HG03159 (cell line): ENCODE measurements around the gene ATXN1.
A peak's percentile ranks its signal among the peaks of the same experiment; 100 is the strongest.

ENCODE experiments used
- ATAC-seq: cut with Tn5 transposase; IDR thresholded peaks from one replicate; pipeline ENCODE4 v1.9.1; 2021; ENCODE audit warnings: mild to moderate bottlenecking, moderate library complexity; ENCODE audit not compliant: unreplicated experiment

Gene ATXN1

DNA sequence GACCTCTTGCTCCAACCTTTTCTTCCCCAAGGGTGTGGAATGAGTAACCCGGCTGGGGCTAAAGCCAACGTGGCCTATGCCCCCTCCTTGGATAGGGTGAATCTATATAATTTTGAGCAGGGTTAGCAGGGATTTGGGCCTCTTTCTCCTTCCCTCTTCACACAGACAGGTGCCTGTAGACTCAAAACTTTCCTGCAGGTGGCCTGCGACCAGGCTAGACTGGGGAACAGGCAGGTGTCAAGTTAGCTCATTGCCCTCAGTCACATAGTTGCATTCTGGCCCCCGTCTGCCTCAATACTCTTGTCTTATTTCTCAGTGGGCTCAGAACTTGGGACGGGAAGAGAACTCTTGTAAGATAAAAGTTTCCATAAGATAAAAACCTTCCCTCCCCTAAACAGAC lies 243.0 kb downstream of the ATXN1 start:
- no peak for ATAC-seq

DNA sequence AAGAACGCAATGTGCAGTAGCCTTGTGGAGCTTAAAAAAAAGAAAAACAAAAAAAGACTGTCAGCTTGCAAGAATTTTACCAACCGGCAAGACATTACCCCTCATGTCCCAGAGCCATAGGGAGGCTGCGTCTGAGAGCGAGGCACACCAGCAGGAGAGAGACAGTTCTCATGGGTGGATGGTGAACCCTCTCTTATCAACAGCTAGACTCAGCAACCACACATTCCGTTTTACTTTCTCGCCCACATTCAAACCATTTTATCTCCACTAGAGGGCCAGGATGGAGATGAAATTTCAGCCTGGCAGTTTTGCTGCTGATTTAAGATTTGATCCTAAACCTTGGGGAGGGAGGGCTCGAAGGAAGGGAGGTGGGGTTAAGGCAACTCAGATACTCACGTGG lies 247.0 kb downstream of the ATXN1 start:
- no peak for ATAC-seq

GRCh38 chr6:16512544-16513290 lies 248.5 kb downstream of the ATXN1 start:
- ATAC-seq: no peak

- ATAC-seq: peak; percentile 70
Measured at GRCh38 chr6:16511723-16512489, 249.4 kb downstream of the ATXN1 start.

DNA sequence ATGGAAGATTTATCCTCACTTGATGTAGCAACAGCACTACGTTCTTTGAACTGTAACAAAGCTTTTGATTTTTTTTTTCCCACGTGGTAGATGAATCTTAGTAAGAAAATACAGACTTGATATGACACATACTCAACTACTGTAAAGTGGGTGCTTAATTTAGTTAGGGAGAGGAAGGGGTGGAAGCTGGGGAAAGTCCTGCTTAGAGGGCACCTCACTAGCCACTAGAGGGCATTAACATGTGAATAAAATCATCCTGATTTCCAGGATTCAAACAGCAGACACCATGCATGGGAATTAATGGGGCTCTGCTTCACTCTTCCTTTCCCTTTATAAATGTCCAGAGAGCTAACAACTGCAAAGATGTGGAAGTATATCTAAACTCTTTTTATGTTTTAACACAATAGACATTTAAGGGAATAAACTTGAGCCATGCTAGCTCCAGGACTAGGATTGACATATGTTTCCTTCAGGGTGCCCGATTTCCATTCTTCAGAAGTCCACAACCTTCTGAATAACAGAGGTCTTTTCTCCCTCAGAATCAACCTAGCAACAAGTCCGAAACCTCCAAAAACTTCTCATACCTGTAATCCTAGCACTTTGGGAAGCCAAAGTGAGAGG lies 250.1 kb downstream of the ATXN1 start:
- no peak for ATAC-seq

DNA sequence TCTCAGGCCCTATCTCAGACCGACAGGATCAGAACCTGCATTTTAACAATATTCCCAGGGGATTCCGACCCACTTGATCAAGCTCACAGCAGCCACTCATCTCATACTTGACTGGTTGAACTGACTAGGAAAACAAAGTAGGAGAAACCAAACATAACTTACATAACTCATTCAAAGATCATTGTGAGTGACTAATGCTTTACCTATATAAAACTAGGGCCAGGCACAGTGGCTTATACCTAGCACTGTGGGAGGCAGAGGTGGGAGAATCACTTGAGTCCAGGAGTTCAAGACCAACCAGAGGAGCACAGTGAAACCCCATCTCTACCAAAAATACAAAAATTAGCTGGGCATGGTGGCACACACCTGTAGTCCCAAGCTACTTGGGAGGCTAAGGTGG lies 251.0 kb downstream of the ATXN1 start:
- no peak for ATAC-seq

- no peak for ATAC-seq
Measured at GRCh38 chr6:16508959-16509358, 252.3 kb downstream of the ATXN1 start.

DNA sequence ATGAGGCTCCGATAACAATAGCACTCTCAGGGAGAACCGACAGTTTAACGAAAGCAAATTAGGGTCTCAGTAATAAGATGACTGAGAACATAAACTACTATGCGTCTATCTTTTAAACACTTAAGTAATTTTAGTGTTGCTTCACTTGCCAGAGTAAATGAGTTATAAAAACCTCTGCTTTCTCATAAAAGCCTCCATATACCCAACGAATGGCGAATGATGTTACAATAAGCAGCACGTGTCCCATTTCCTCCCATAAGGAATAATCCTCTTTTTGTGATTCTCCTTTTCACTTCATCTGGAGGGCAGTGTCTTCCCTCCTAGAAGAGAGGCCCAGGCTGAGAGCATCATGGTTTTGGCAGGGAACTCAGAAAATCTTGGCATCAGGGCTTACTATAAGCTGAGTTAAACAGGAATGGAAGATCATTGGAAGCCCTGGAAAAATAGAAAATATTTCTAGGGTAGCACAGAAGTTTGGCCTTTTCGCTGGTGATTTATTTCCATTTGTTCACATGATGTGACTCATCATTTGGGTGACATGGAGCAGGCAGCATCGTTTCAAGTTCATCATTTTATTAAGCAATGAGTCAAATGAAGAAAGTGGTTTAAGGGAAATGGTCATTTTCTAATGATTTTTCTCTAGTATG lies 255.4 kb downstream of the ATXN1 start:
- ATAC-seq: no peak

- no peak for ATAC-seq
Measured at GRCh38 chr6:16504609-16505008, 256.7 kb downstream of the ATXN1 start.

DNA sequence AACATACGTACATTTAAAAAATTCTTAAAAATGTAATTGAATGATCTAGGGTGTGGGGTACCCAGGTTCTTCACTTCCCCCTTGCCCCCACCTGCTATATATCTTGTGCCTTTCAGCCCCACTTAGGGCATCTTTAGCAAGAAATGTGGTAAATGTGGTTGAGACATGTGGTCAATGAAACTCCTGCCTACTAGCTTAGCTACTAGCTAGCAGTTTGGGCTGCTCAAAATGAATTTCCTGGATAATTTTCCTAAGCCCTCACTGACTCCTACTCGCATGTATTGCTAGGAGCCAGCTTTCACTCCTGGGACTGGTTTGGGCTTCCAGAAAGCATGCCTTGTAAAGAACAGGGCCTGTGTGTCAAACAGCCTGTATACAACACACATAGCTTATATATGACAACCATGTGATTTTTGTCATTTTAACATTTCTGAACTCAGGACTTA lies 257.3 kb downstream of the ATXN1 start:
- peak; percentile 63 for ATAC-seq

GRCh38 chr6:16503241-16503775 lies 258.0 kb downstream of the ATXN1 start:
- no peak for ATAC-seq

DNA sequence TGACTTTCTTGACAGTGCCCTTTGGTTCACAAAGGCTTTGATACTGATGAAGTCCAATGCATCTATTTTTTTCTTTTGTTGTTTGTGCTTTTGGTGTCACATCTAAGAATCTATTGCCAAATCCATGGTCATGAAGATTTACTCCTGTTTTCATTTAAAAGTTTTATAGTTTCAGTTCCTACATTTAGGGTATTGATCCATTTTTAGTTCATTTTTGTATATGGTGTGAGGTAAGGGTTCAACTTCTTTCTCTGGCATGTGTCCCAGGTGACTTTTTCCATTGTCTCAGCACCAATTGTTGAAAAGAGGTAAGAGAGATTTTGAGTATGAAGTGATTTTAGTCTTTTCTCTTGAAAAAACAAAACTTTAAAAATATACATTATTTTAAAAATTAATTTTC lies 262.3 kb downstream of the ATXN1 start:
- no peak for ATAC-seq

GRCh38 chr6:16498237-16498636 lies 263.0 kb downstream of the ATXN1 start:
- ATAC-seq: no peak

DNA sequence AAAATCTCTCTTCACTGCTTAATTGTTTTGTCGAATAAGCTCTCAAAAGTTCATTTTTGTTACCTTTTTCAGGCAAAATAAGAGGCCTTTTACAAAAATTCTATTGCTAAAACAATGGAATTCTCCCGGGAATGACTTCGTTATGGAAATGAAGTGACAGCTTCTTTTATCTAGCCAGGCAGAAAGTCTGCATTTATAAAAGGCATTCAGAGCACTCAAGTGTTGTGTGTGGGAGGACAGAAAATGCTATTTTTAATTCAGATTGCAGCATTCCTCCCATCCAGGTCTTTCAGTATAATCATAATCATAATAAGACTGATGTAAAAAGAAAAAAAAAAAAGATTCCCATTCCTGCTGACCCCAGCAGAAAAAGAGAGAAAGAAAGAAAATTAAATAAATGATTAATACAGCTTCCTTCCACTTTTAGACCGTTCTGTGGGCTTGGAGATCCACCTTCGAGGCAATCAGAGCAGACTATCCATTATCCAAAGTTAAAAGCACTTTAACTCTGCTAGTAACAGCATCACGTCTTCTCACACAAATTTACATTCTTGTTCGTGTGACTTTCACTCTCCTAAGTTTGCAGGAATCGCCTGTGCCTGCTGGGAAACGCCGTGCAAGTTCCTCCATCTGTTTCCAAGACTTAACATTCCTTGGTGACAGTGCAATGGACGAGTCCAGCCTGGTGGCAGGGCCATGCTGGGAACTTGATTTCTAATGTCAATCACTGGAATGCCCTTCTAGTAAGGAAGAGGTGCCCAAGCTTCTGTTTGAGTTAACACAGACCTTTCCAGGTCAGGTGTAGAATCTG lies 264.1 kb downstream of the ATXN1 start:
- no peak for ATAC-seq

DNA sequence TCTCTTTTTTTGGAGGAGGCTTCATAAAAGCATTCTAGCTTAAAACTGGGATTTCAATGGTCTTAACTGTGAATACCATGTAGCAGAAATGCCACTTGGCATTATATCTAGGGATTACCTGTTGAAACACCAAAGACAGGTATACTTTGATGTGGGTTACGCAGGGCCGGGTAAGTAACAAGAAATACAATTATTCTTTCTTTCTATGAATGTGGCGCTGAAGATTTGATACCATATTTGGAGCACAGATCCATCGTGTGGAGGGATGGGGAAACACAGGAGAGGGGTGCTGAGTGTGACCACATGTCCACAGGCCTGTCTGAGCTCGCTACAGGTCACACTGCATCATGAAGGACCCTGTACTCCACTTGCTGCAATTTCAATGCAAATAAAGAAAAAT lies 265.1 kb downstream of the ATXN1 start:
- no peak for ATAC-seq

DNA sequence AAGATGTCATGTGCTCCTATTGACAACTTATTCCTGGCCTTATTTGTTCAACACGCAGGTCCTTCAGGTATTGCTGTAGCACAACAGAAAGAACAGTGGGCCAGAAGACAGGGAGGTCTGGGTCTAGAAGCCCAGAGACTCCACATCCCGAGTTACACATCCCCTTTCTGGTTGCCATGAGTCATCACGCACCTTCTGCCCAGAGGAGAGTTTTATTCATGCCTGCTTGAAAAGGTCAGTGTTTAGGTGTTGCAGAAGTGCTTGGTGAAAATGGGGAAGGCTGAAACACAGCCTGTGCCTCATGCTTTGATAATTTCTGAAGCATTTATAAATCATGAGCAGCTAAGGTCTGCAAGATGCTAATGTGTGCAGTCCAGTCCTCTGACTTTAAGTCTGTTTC lies 266.5 kb downstream of the ATXN1 start:
- ATAC-seq: peak; percentile 90

DNA sequence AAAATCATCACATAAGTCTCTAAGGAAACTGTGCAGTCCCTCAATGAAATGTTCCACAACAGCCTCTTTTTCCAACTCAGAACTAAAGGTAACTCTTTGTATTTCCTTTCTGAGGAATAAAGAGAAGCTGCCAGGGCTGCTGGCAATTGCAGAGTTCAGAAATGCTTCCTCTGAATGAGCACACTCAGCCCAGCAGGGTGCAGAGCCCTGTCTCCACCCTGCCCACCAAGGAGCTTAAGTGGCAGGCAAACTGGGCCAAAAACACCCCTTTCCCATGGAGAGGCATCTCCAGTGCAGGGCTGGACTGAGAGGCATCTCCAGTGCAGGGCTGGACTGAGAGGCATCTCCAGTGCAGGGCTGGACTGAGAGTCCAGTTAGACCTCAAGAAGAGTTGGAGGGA lies 267.5 kb downstream of the ATXN1 start:
- no peak for ATAC-seq

GRCh38 chr6:16493112-16493511 lies 268.1 kb downstream of the ATXN1 start:
- ATAC-seq: peak; percentile 40

DNA sequence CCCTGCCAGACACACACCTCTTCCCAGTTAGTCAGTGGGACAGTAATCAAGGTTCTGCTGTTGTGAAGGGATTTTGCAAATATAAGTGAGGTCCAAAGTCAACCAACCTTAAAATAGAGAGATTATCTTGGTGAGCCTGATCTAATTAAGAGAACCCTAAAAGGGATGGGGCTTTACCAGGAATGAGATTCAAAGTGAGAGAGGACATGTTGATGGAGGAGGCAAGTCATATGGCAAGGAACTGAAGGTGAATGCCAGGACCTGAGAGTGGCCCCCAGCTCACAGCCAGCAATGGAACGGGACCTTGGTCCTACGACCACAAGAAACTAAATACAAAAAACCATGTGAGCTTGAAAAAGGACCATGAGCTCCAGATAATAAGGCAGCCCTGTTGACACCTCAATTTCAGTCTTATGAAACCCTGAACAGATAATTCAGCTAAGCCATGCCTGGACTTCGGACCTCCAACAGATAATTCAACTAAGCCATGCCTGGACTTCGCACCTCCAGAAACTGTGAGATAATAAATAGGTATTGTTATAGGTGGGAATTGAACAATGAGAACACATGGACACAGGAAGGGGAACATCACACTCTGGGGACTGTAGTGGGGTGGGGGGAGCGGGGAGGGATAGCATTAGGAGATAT lies 269.5 kb downstream of the ATXN1 start:
- ATAC-seq: no peak

GRCh38 chr6:16490616-16491015 lies 270.6 kb downstream of the ATXN1 start:
- no peak for ATAC-seq
